Sciatic nerve (tissue), 2 donors: ENCODE data around the gene NTM. TPM values are rescaled to one million over a fixed set of nuclear protein-coding genes. Genes with fewer than 3 reads are reported as not detected.
"Not testable (repeated sequence)": the region's sequence is repeated elsewhere in the genome, so short reads cannot be mapped to it uniquely, and the experiment has no call there.

ENCODE experiments used
- ATAC-seq: fragments of 200-7000 bp; cut with Tn5 transposase; one replicate; pipeline ENCODE4 v1.9.1; 2020; ENCODE audit warnings: mild to moderate bottlenecking, moderate library complexity
- DNase-seq: peaks from one replicate; pipeline ENCODE4 v3.0.0-alpha.2; 2020; ENCODE audit warnings: low spot score
- intact Hi-C: fragments of 100-400 bp; cut with DNase I; formaldehyde crosslinking; loops from one replicate; pipeline ENCODE4 v1.14.2; 2022
- total RNA-seq: library from RNA; stranded (reverse); fragmentation: NEBNext Ultra II Directional; extraction: Animal tissue kit (Norgen Biotek cat#: 25700); gene quantifications from one replicate; pipeline ENCODE4 v1.2.1, GENCODE V29; 2021
- donor health status: DM: no; HTN: no; CAD: no.
- donor health status: DM: no; HTN: no; CAD: no.

NTM gene
- total RNA-seq, 1 donor from 2014 or later = 19.5 TPM

DNA sequence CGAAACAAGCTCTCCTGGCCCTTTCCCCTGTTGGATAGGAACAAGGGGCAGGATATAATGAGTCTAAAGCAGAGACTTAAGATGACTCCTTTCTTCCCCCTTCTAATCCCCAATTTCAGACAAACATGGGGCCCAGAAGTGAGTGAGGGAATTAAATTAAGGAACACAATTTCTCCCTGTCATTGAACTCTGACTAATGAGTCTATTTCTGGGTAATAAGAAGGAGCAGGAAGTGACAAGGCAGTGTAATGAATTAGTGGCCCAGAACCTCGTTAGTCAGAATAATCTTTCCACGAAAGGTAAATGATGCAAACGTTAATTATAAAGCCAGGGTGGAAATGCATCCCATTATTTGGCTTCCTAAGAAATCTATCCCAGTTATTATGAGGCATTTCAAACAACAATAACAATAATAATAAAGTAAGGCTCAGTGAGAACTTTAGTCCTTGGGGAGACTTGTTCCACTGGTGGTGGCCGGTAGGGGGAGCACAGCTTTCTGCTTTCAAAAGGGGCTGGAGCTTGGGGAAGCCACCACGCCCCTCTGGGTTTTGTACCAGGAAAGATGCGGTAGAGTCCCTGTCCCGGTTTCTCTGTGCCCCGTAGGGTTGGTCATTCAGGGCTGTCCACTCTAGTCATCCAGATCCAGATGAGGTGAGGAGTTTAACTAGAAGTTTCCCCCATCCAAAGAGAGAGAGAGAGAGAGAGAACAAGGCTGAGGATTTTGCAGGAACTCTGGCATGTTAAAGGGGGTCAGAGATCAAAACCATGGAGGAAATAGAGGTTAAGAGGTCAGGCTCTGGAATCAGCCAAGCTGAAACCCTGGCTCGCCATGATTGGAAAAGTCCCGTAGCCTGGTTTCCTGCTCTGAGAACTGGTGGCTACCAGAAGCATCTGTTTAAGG is 298.3 kb downstream of the NTM start:
- DNase-seq = peak; percentile 66
- no peak for ATAC-seq
- intact Hi-C loops = no loop called here

DNA sequence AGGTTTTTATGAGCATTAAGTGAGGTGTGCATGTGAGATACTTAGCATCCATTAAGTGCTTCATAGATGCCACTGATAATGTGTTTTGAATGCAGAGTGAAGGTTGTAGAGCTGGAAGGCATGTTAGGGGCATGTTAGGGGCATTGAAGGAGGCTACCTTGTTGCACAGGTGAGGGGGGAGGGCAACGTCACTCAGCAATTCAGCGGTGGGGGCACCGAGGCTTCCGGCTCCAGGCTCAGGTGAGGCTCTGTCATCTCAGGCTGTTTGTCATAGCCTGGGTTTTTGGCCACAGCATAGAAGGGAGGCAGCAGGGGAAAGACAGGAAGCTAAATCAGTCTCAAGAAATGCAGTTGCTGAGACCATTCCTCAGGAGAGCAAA is 299.0 kb downstream of the NTM start:
- DNase-seq (peak; percentile 27), ATAC-seq (no peak)
- intact Hi-C loops = no loop called here

- ATAC-seq = no peak
- intact Hi-C loops = no loop called here
- DNase-seq = peak; percentile 33
These were observed 300.5 kb downstream of the NTM start for GRCh38 chr11:131670876-131671275.

- DNase-seq = peak; percentile 39
- ATAC-seq = no peak
- intact Hi-C loops = no loop called here
These were observed 300.9 kb downstream of the NTM start for GRCh38 chr11:131671320-131671719.

DNA sequence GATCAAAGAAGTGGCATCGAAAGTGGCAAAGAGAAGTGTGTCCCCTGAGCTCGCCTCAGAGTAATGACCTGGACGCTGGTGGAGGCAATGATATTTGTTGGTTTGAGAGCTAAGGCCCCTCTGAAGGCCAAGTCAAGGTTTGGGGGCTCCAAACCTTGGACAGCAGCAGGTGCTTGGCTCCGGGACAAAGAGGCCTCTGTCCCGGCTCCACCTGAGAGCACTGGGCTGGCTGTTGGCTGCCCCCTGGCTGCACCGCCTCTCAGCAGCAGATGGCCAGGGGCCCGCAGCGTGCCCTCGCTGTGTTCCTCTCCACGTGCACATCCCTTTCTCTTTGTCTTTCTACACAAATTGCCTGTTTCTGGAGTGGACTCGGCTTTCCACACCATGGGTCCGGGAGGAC is 301.3 kb downstream of the NTM start:
- intact Hi-C loops = no loop called here
- ATAC-seq (no peak), DNase-seq (no peak)

GRCh38 chr11:131672191-131672590 is 301.8 kb downstream of the NTM start:
- DNase-seq (no peak), ATAC-seq (no peak)
- intact Hi-C loops = no loop called here

DNA sequence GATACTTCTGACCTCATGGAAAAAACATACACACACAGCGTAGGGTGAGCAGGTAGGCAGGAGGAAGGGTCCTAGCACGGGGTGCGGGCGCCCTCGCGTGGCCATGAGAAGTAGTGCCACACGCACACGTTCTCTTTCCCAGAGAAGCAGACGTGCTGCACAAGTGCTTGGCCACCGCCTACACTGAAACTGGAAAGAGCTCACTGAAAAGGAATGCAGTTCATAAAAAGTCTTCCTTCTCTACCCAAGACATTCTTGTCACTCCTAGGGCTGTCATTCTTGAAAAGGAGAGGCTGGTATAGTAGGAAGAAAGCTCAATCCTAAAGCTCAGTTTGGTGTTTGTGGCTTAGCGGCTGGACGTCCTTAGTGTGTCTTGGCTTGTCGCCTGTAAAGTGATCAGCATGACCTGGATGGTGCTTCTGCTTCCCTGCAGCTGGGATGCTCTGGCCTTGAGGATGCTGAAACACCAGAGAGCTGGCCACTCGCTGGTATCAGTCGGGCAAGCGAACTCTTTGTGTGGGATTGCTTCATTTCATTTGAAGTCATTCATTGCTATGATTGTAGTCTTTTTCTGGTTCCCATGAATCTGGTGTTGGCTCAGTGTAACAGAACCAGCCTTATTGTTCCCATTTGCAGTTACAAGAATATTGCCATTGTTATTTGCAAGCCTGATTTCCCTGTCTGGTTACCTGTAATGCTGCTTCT is 303.8 kb downstream of the NTM start:
- peak; percentile 83 for DNase-seq
- intact Hi-C loops = no loop called here

DNA sequence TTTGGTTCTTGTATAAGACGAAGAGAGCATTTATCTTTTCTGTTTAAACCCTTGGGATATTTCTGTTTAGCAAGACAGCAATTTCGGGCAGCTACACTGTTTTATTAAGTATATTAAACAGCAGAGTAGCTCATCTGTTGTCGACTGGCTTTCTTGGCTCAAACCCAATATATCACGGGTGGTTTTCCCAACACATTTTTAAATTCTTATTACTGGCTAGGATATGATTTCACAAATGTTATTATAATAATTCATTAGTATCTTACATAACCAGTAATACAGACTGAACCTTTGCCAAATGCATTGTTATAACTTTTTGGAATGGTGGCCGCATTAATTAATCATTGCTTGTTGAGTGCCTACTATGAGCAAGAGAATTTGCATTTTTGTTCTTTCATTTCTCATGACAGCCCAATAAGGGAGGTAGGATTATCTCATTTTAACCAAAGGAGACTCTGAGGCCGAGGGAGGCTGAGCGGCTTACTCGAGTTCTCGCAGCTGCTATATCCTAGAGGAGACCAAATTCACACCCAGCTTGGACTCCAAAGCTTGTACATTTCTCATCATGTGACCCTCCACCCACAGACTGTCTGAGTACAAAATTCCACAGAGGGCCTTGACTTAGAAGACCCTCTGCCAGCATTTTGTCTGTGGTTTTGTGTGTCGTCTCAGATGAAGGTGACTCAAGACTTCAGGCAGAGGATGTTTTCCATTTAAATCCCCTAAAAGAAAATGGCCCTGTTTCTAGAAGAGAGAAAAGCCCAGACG is 304.9 kb downstream of the NTM start:
- peak; percentile 27 for DNase-seq
- intact Hi-C loops = loop anchor here (5.0 kb wide), 1 partner anchor 608 kb away; no protein-coding TSS in a partner anchor
- ATAC-seq = no peak

More for the DNA sequence above, 303.8 kb downstream of the NTM start:
- peak; percentile 93 for ATAC-seq

- intact Hi-C loops = loop anchor here (5.0 kb wide), 1 partner anchor 611 kb away; no protein-coding TSS in a partner anchor
- no peak for DNase-seq
- no peak for ATAC-seq
These were observed 307.5 kb downstream of the NTM start for GRCh38 chr11:131677828-131678470.

GRCh38 chr11:131678658-131679340 is 308.4 kb downstream of the NTM start:
- DNase-seq (no peak), ATAC-seq (no peak)
- intact Hi-C loops = loop anchor here (5.0 kb wide), 1 partner anchor 611 kb away; no protein-coding TSS in a partner anchor

DNA sequence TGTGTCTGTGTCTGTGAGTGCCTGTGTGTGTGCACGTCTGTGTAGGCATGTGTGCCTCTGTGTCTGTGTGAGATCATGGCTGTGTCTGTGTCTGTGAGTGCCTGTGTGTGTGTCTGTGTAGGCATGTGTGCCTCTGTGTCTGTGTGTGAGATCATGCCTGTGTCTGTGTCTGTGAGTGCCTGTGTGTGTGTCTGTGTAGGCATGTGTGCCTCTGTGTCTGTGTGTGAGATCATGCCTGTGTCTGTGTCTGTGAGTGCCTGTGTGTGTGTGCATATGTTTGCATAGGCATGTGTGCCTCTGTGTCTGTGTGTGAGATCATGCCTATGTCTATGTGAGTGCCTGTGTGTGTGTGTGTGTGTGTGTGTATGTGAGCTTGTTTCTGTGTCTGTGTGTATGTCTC is 310.0 kb downstream of the NTM start:
- DNase-seq, intact Hi-C loops, ATAC-seq: not testable (repeated sequence)

- DNase-seq = no peak
- ATAC-seq = no peak
- intact Hi-C loops = no loop called here
These were observed 311.5 kb downstream of the NTM start for GRCh38 chr11:131681920-131682319.

DNA sequence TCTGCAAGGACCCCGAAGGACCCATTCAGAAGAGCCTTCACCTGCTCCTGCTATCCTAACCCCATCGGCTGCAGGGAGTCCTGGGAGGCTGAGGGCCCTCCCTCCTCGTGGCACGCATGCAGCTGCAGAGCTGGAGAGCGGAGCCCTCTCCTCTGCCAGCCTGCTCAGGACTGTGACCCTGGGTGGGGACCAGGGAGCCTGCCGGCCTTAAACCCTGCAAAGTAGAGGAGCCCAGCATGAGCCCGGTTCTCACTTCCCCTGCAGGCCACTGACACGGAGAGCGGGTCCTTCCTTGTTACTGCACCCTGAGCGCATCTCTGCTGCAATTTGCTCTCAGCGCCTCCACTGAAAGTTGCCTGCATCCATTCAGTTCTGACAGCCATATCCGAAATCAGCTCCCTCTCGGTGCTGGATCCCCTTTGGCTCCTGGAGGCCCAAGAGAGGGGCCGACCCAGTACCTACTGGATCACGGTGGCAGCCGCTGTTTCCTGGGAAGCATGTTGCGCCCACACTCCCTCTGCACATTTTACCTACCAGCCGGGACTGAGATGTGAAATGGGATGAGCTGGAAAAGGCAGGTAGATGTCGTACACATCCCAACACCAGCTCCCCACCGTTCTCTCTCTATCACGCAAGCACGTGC is 312.1 kb downstream of the NTM start:
- ATAC-seq = no peak
- intact Hi-C loops = no loop called here
- DNase-seq = no peak

GRCh38 chr11:131683131-131683530 is 312.7 kb downstream of the NTM start:
- intact Hi-C loops = no loop called here
- DNase-seq (no peak), ATAC-seq (no peak)

DNA sequence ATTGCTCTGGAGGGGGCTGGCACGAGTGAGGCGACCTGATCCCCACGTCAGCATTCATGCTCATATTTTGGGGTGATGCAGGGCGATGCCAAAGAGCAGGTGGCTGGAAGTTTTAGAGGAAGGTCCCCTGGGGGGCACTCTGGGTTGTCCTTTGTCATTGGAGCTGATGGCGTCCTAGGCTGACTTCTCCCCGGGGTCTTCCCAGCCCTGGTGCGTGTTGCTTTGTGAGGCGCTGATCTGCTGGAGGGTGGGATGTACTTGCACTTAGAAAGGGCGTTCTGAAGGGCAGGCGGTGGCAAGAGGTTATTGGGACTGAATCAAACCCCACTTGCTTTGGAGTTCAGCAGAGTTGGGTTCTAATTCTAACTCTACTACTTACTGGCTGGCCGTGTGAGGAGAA is 313.3 kb downstream of the NTM start:
- DNase-seq = no peak
- ATAC-seq = no peak
- intact Hi-C loops = no loop called here

- intact Hi-C loops = no loop called here
- ATAC-seq (no peak), DNase-seq (no peak)
These were observed 314.0 kb downstream of the NTM start for GRCh38 chr11:131684111-131685060.

- DNase-seq = no peak
- ATAC-seq = no peak
- intact Hi-C loops = no loop called here
These were observed 314.8 kb downstream of the NTM start for GRCh38 chr11:131685206-131685605.
